A172 (cell line): ENCODE measurements around the gene CADPS. TPM values are rescaled to one million over a fixed set of nuclear protein-coding genes. Genes with fewer than 3 reads are reported as not detected.
A peak's percentile ranks its signal among the peaks of the same experiment; 100 is the strongest.

Source experiments
- DNase-seq: peaks from one replicate; pipeline ENCODE4 v3.0.0-alpha.2; 2015; ENCODE audit warnings: low spot score
- total RNA-seq: library from RNA; depleted of rRNA; stranded (reverse); fragments of >200 nt; shearing (Covaris generic); gene quantifications from 2 replicates; pipeline ENCODE4 v1.2.3, GENCODE V29; 2014

Gene CADPS
- total RNA-seq, 1 experiment from 2014 or later = not detected

- DNase-seq = no peak
Observed at GRCh38 chr3:62375655-62376453, 499.4 kb downstream of the CADPS start.

DNA sequence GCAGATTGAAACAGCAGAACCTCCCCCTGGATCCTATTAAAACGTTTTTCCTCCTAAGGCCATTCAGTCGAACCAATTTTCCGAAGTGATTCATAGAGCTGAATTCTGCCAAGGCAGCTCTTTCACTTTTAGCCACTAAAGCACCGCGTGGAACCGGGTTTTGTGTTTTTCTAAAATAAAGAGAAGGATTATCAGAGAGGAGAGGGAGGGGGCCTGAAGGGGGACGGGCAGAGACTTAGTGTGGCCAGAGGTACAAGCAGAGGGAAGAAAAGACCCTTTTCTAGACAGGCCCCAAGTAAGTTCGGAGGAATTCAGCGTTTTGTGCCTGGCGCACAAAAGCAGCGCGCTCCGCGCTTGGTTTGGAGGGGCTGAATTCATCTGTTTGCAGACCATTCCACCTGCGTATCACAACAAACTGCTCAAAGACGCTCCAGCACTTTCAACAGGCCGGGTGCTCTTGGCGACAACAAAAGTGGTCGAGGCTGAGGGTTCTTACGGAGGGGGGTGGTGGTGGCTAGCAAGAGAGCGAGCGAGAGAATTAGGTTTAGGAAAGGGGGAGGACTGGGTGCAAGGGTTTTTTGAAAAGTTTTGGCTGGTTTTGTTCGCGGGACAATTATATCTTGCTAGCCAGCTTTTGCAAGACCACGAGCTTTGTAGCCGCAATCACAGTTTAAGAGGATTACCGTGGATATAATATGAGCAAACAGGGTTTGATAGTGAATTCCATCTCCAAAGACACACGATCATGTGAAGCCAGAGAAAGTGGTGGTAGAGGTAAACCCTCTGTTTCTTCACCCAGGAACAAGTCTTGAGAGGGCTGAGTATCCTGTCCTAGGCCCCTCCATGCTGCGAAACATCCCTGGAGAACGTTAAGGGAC, 500.6 kb downstream of the CADPS start:
- DNase-seq = no peak

GRCh38 chr3:62373714-62374333, 501.4 kb downstream of the CADPS start:
- DNase-seq = no peak

GRCh38 chr3:62373215-62373614, 502.0 kb downstream of the CADPS start, which contains the start of gene FEZF2:
Gene FEZF2 (minus strand): TSS chr3:62373550. CDS start chr3:62372868, 682 bp downstream.
- DNase-seq = no peak

DNA sequence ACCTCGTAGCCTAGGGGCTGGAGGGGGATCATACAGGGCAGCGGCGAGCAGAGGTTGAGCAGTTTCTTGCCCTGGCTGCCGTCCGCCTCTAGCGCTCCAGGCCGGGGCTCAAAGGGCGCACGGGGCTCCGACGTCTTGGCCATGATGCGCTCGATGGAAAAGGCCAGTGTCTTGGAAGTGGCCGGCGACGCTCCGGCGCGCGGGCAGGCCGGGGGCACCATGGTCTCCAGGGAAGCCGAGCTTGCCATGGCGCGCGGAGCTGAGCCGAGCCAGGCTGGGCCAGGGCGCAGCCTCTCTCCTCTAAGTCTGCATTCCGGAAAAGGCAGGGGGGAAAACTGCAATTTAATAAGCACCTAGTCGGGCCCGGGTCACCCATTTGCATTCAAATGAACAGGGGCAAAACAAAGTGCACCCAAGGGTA, 502.6 kb downstream of the CADPS start:
- DNase-seq = no peak

GRCh38 chr3:62371720-62372591, 503.3 kb downstream of the CADPS start:
- no peak for DNase-seq

DNA sequence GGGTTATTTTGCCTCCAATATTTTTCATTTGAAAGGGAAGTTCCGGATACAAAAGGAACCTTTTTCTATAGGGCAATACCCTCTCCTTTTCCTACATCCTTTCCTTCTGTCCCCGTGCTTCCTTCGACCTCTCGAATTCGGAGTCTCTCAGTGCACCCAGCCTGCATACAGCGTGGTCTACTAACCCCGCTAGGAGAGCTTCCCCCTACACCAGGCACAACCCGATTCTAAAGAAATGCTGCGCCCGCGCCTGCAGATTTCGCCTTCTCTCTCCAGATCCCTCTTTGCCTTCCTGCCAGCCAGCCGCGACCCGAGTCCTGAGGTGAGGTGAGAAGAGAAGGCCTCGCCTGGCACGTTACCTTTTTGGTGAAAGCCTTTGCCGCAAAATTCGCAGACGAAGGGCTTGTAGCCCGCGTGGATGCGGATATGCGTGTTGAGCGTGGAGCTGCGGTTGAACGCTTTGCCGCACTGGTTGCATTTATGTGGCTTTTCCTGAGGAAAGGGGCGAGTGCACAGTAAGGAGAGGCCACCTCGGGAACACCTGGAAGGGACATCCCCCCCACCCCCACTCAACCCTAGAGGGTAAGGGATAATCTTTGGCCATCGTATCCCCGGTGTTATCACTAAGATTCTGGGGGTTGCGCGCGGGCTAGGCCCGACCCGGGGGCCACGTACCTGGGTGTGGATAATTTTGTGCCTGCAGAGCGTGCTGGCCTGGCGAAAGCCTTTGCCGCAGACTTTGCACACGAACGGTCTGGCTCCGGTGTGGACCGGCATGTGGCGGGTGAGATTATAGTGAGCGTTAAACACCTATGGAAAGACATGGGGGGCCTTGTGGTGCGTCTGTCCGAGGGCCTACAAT, 504.1 kb downstream of the CADPS start:
- DNase-seq = no peak

GRCh38 chr3:62370112-62370857, 504.9 kb downstream of the CADPS start:
- no peak for DNase-seq

GRCh38 chr3:62369476-62369743, 505.8 kb downstream of the CADPS start:
- DNase-seq = no peak

DNA sequence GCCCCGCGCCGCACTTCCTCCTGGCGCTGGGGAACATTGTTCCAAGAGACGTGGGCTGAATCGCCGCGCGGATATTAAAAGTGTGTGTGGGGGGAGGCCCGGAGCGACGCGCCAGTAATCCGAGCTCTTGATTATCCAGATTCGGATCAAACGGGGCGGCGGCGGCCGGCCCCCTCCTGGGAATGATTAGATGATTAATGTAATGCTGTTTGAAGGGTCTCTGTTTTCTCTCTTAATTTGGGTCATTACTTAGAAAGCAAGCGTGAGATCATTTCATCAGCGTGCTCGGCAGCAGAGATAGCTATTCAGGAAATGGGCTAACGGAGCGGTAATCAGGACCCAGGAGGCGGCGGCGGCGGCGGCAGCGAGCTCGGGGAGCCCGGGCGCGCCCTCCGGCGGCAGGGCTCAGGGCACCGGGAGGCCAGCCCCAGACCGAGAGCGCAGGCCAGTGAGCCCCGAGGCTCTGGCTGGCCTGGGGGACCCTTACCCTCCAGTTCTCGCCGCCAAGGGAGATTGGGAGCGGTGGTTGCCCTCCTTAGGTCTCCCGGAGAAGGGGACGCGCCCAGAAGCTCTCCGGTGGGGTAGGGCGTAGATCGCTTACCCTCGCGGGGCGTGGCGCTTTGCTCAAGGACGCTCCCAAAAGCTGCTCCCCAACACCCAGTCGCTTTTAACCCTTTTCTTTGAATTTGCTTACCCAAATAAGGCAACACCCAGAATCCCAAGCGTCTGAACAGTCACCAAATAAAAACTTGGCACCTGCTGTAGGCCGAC, 506.3 kb downstream of the CADPS start:
- no peak for DNase-seq

DNA sequence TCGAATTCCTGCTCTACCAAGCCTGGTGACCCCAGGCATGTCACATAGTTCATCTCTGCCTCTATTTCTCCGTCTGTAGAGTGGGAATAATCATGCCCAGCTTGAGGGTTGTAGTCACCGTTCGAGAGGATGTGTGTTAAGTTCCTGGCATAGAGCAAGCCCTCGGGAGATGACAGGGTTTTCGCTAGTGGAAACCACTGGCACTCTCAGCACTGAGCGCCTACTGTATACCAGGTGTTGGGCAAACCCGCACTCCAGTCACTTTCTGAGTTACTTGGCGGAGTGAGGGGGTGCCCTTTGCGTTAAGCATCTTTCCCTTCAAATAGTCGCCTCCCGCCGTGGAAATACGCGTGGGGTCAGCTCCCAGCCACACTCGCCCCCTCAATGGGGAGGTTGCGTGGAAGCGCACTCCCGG, 506.9 kb downstream of the CADPS start:
- no peak for DNase-seq

GRCh38 chr3:62367763-62368195, 507.4 kb downstream of the CADPS start:
- DNase-seq = no peak

- DNase-seq = no peak
Observed at GRCh38 chr3:62366126-62366484, 509.1 kb downstream of the CADPS start.

GRCh38 chr3:62365391-62366125, 509.7 kb downstream of the CADPS start:
- no peak for DNase-seq

DNA sequence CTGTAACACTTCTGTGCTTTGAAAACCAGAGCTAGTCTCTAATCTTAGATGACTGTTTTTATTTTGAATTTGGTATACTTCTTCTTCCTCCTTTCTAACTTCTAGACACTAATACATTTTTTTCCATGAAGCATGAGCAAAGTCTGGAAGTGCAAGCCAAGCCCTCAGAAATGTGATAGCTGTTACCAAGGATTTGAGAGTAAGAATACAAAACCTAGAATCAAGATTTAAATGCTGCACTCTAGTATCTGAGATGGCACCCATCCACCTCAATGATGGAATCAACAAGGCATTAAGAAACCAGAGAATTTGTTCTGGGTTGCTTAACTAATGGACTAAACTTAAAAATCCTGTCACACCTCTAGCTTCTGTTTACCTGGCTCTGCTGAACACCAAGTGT, 511.0 kb downstream of the CADPS start:
- no peak for DNase-seq

- peak; percentile 6 for DNase-seq
Observed at GRCh38 chr3:62363275-62363674, 511.9 kb downstream of the CADPS start.

DNA sequence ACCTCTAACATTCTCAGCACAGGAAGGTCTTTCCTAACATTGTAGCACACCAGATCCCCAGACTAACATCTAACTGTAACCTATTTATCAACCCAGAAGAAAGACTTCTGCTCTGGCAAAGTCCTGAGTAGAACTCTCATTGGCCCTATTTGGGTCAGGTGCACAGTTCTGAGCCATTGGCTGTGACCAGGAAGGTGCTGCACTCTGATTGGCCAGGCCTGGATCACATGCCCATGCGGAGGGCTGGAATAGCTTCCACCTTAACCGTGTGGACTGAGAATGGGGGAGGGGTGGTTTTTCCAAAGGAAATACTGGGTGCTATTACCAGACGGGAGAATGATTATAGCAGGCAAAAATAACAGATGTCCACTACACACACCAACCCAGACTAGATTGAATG, 513.4 kb downstream of the CADPS start:
- no peak for DNase-seq

DNA sequence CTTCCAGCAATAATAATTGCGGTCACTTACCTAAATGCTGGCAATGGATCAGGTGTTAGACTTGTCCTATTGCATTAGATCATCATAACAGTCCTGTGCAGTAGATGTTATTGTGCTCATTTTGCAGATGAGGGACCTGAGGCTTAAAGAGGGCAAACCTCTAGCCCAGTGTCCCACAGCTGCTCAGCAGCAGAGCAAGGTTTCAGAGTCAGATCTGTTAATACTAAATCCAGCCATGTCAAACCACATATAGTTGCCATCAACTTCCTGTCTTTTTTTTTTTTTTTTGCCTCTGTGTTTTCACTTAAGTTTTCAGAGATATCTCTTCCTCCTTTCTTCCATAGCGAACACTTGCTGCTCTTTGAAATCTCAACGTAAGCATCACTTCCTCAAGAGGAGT, 514.0 kb downstream of the CADPS start:
- no peak for DNase-seq
